GM18498 (cell line): Measurements from ENCODE around the gene LOXL1.
A peak's percentile ranks its signal among the peaks of the same experiment; 100 is the strongest.
"Not testable (repeated sequence)": the region's sequence is repeated elsewhere in the genome, so short reads cannot be mapped to it uniquely, and the experiment has no call there.

Source experiments
- ATAC-seq: cut with Tn5 transposase; IDR thresholded peaks from one replicate; pipeline ENCODE4 v1.9.1; 2021; ENCODE audit warnings: mild to moderate bottlenecking, moderate library complexity; ENCODE audit not compliant: unreplicated experiment

Gene LOXL1

DNA sequence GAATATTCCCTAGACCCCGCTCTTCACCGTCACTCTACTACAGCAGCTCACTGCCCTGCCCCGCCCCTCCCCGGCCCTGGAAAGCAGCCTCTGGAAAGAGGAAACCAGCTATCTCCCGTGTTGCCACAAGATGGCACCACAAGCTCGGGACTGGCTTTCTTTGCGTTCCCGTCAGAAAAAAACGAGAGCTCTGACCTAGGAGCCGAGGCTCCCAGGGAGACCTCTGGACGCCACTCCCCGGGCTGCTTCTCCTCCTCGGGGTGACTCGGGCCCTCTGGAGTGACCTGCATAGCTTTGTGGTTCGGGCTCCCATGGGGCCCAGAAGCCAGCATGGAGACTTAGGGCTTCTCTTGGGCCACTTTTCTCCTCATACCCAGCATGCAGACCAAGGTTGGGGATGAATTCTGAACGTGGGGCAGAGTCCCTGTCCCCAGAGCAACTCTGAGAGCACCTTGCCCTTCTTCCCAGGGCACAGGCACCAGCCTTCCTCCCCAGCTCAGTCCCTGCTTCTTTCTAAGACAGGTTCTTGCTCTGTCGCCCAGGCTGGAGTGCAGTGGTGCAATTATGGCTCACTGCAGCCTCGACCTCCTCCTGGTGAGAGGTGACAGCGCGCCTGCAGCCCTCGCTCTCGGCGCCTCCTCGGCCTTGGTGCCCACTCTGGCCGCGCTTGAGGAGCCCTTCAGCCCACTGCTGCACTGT lies 46.9 kb downstream of the LOXL1 start:
- peak; percentile 44 for ATAC-seq

DNA sequence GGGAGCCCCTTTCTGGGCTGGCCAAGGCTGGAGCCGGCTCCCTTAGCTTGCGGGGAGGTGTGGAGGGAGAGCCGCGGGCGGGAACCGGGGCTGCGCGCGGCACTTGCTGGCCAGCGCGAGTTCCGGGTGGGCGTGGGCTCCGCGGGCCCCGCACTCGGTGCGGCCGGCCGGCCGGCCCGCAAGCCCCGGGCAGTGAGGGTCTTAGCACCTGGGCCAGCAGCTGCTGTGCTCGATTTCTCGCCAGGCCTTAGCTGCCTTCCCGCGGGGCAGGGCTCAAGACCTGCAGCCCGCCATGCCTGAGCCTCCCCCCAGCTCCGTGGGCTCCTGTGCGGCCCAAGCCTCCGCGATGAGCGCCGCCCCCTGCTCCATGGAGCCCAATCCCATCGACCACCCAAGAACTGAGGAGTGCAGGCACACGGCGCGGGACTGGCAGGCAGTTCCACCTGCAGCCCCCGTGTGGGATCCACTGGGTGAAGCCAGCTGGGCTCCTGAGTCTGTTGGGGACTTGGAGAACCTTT lies 47.5 kb downstream of the LOXL1 start:
- ATAC-seq: not testable (repeated sequence)

DNA sequence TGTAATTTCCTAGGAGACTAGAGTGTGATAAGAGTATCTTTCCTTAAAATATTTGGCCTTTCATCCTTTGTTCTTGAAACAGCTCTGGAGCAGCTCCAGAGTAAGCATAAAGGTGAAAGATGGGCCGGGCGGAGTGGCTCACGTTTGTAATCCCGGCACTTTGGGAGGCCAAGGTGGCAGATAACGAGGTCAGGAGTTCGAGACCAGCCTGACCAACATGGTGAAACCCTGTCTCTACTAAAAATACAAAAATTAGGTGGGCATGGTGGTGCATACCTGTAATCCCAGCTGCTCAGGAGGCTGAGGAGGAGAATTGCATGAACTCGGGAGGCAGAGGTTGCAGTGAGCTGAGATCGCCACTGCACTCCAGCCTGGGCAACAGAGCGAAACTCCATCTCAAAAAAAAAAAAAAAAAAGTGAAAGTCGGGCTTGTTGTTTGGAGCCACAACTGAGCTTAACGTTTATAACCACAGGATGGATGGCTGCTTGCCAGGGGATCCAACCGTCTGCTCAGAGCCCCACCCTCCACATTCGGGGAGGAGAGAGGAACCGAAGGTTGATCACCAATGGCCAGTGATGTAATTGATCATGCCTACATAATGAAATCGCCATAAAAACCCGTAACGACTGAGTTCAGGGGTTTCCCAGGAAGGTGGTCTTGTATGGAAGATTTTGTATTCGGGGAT lies 49.3 kb downstream of the LOXL1 start:
- ATAC-seq: not testable (repeated sequence)

DNA sequence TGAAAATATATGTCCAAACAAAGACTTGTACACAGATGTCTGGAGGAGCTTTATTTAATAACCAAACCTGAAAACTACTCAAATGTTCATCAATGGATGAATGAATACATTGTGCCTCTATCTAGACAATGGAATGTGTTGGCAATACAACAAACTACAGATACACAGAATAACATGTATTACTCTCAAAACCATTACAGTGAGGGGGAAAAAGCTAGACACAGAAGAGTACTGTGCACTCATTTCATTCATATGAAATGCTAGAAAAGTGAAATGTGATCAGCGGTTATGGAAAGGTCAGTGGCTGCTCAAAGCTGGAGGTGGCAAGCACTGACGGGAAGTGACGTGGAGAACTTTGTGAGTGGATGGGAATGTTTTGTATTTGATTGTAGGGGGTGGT lies 52.6 kb downstream of the LOXL1 start:
- no peak for ATAC-seq

DNA sequence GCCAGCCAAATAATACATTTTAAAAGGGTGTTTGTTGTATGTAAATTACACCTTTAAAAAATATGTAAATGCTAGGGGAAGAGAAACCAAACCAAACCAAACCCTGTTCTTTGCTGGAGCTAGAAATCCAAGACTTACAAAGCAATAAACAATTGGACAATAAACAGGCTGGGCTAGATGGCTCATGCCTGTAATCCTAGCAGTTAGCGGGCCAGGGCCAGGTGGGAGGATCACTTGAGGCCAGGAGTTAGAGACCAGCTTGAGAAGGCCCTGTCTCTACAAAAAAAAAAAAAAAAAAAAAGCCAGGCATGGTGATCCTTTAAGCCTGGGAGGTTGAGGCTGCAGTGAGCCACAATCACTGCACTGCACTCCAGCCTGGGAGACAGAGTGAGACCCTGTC lies 53.4 kb downstream of the LOXL1 start:
- ATAC-seq: no peak

DNA sequence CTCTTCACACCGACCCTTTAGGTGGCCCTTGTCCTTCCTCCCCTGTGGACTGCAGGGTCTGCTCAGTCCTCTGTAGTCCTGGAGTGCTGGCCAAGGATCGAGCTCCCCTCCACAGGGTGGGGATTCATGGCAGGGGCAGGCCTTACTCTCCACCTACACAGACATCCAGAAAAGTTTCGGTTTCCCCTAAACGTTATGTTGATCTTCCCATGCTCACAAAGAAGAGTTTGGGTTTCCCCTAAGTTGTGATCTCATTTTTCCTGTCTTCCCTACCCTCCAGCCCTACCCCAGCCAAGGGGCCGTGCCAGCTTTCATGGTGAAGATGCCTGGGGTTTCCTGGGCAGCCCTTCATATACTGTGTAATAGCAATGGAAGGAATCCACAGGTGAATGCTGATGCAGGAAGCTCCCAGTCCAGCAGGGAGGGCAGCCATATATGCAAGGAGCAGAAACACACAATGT lies 55.5 kb downstream of the LOXL1 start:
- ATAC-seq: no peak

DNA sequence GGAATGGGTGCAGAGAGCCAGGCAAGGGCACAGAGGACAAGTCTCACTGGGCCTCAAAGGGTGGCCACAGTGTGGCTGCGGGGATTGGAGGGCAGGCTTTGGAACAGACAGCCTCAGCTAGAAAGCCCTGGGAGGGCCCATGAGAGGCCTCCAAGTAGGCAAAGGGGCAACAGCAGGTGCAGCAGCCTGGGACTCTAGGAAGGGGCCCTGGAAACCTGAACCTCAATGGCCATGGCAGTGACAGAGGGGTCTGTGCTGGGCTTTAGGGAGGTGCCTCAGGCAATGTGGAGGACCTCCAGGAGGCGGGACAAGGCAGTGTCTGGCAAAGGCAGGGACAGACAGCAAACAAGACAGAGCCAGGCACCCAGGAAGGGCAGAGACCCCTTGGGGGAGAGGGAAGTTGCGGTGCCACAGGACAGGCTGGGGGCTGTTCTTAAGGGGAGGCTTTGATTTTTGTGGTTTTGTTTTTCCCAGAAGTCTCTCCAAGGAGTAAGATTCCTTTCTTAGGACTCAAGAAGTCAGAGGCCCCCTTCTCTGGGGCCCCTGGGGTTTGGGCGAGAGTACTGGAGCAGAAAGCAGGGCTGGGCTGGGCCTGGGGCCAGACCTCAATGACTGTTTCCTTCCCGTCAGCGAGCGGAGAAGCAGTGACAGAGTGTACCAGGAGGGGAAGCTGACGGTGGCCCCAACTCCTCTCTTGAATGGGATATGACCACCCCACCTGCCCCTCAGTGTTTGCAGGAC lies 56.1 kb downstream of the LOXL1 start:
- ATAC-seq: no peak

DNA sequence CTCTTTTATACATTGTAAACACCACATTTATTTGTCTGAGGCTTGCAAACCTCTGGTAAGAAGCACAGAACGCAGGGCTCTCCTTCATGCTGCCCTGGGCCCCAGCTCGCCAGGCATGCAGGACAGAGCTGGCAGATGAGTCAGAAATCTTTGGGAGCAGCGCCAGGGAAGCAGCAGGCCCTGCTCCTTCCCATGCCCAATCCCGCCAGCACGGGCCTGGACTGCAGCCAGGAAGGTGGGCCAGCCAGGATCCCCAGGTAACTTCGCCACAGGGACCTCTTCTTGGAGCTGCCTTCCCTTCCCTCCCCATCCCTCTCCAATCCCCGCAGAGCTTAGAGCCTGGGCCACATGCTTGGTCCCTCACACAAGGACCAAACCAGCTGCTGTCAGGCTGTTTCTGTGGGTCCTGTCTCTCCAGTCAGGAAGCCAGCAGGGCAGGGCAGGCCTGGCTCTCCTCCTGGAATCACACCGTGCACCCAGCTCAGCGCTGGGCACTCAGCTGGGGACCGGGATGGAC lies 57.0 kb downstream of the LOXL1 start:
- ATAC-seq: no peak

DNA sequence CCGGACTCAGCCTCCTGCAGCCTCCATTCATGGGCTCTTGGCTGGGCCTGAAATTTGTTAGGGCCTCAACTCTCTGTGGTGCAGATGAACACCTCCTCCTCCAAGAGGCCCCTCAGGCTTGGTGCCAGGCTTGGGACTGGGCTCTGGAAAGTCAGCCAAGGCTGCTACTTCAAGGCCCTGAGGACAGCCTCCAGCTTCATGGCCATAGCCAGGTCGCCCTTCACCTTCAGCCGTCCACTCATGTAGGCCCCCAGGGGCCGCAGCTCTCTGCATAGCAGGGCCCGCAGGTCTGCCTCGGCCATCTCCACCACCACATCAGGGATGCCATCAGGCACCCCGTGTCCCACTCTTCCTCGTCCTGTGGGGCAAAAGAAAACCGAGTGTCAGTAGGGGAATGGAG lies 57.5 kb downstream of the LOXL1 start:
- ATAC-seq: no peak

DNA sequence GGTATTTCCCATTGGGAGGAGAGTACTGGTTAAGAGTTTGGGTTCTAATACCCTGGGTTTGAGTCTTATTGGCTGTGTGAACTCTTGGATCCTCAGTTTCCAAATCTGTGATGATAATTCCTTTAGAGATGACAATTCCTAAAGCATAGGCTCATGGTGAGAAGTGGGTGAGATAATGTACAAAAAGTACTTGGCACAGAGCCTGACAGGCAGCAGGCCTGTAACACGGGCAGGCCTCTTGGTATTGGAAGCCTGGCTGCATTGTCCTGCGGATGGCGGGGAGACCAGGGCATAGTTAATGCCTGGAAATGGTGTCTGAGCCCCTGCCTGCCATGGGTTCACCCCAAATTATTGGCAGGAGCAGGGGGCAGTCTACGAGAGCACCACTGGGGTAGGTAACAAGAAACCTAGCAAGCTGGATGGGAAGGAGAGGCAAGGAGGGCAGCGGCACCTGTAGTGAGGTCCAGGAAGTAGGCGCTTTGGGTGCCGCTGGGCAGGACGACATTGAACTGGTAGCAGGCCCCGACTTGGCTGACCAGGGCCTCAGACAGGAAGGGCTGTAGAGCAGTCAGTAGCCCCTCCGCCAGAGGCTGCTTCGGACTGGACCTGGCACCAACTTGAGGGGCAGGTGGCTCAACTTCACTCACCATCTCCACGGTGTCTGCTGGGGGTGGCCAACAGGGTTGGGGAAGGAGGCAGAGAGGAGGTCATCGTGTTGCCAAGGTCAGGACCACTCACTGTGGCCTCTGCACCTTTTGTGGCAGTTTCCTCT lies 58.1 kb downstream of the LOXL1 start:
- ATAC-seq: no peak

DNA sequence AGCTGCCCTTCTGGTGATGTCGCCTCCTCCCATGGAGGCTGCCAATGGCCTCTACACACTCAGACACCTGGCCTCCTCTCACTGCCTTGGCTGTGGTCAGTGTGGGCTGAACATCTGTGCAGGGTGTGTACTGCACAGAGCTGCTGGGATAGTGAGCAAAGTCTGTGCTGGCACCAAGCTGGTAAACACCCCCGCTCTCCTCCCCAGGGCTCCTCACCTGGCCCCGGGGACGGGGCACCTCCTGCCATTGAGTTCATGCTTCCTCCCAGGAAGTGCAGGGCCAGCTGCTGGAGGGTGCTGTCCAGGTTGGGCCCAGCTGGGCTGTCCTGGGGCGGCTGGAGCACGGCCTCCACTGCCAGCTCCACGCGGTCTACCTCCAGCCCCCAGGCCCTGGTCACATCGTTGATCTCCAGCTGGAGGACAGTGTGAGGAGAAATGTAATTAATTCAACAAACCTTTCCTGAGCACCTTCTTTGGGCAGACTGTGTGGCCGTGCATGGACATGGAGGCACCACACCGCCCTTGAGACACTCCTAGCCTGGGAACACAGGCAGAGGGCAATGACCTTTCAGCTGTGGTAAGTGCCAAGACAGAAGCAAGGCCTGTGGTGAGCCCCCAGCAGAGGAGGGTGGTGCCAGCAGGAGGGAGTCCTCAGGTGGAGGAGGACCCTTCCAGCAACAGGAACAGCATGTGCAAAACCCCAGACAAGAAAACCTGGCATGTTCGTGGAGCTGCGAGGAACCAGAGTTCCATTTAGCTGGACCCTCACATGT lies 59.0 kb downstream of the LOXL1 start:
- no peak for ATAC-seq

DNA sequence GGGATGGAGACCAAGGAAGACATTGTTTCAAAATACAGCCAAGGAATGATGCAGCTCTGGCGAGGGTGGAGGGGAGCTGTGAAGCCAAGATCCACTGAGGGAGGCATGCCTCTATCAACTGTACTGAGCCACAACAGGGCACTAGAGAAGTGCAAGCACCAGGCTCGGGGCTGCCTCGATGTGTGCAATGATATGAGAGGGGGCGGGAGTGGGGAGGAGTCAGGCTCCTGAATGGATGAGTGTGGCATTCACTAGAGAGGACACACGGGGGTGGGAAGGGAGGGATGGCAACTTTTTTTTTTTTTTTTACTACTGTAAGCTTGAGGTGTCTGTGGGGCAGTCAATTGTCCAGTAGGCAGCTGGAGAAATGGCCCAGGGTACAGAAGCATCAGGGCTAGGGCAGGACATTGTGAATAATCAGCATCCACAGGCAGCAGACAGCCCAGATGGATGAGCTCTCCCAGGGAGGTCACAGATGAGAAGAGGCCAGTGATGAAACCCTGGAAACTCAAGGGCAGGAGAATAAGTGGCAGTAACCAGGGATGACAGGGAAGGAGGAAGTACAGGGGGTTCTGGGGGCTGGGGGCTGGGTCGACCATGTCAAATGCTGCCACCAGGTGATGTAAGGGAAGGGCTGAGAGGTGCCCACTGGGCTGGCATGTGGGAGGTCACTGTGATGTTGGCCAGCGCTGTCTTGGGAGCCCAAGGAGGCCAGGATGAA lies 60.0 kb downstream of the LOXL1 start:
- no peak for ATAC-seq

DNA sequence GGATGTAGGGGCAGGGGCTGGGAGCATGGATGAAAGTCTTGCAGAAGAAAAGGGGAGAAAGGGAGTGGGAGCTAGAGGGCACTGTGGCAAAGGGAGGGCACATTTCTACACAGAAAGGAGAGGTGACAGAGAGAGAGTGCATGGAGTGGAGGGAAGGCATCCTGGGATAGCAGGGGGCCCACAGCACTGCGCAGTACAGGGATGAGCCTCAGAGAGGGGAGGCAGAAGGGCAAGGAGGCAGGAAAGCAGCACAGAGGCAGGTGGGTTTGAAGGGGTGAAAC lies 60.5 kb downstream of the LOXL1 start:
- no peak for ATAC-seq

DNA sequence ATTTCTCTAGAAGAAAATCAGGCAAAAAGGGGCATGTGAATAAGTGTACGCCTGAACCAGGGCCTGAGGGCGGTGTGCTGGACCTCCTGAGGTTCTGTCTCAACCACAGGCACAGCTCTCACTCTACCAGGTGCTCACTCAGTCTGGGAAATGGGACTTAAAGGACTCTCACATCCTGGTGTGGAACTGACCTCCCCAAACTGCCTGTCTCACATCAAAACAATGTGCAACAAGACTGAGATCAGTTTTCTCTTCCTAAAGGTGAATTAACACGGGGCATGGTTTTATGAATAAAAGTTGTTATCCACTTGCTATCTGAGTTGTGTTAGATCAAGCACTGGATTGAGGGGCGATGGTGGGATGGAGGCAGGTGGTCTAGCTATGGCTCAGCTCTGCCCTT lies 61.0 kb downstream of the LOXL1 start:
- no peak for ATAC-seq

DNA sequence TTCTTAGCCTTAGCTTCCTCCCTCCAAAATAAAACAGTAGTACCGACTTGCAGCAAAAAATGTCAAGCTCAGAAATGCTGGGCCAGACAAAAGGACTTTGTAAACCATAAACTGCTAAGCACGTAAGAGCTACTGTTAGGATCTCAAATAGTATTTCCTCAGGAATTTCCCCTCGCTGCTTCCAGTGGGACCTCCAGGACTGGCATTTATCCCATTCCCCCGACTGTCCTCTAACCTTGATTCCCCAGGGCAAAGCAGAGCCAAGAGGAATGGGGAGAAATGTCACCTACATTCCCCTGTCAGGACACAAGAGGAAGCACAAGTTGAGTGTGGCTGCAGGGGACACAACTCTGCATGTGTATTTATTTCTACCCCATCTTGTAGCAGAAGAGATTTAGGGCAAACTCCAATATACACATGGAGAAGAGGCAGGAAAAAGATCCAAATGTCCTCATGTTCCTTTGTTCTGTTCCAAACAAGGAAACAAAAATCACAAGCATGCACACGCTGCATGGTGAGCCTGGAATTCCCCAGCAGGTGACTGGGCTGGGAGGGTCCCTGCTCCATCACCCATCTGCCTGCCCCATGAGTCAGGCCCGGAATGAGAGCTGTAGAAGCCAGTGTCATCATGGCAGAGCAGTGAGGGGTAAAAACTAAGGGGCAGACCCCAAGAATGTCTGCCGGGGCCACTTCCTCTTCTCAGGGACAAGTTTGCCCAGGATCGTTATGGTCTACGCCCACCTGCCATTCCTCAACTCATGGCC lies 61.6 kb downstream of the LOXL1 start:
- ATAC-seq: no peak

DNA sequence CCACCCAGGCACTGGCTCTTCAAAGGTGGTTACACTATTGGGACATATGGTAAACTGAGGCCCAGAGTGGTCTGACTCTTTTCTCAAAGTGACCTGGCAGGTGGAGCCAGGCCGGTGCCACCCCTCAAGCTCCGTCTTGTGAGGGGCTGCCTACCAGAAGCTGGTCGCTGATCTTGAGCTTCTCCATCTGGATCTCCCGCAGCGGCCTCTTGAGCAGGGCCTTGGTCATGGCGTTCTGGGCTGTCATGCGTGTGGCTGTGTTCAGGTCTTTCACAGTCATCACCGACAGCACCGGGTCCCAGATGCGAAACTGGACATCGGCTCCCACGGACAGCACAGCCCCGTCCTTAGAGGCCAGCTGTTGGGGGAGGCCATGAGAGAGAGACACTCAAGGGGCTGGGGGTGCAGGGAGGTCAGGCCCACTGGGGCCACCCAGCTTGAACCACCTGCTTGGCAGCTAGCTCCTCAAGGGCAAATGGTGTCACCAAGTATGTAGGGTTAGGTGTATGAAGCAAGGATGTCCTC lies 62.2 kb downstream of the LOXL1 start:
- ATAC-seq: no peak

DNA sequence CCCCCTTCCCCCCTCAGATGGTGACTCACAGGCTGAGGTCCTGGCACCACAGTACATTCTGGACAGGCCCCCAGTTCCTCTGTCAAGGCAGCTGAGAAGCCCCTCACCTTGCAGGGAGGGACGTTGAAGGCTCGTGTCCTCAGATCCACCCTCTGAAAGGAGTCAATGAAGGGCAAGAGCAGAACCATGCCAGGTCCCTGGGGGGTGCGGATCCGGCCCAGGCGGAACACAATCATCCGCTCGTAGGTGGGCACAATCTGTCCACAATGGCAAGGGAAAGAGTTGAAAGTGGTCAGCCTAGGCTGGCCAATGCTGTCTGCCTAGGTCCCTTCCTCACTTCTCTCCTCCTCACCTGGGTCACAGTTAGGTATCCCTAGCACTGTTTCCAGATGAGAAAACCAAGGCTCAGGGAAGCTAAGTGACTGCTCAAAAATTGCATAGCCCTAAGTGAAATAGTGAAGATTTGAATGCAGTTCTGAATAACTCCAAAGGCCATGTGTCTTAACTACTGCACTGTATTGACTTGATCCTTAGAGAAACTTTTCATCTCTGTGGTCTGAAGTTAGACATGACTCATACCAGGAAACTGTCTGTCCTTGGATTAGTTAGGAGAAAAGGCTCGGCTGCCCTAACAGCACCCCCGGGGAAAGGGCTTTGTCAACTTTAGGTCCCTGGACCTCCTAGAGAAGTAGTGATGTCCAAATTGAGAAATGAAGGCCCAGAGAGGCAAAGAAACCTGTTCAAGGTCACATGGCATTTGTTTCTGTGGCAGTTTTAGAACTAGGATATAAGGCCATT lies 62.9 kb downstream of the LOXL1 start:
- ATAC-seq: no peak
